ENCODE data around the gene MRPS2. TPM values are rescaled to one million over a fixed set of nuclear protein-coding genes. Genes with fewer than 3 reads are reported as not detected.

MRPS2 gene
- polyA plus RNA-seq, 4 donors = 32.4 to 65.9 (median 41.6) TPM

DNA sequence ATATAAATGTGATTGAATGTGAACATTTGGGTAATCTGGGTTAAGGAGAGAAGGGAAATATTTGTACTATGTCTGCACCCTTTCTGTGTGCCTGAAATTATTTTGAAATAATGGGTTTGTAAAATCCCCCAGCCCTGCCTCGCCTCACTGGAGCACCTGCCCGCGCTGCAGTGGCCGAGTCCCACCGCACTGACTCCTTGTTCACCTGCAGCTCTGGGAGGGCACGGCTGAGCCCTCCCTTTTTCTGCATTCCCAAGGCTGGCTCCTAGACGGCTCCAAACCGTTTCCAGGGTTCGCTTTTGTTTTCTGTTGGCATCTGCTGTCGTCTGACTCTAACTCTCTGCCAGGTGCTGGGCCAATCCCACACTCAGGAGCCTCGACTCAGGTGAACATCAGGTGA is 38.5 kb upstream of the MRPS2 start:
- Histone ChIP-seq H3K27ac (ENCODE audit: low read depth in 1 of 3, low read length in 2 of 3) (no peak overlapping the region), H3K36me3 (ENCODE audit: control insufficient read depth in 3 of 3, insufficient read depth in 2 of 3, low read depth in 1 of 3, low read length in 3 of 3) (no peaks in the 10 kb centered on the region), H3K27me3 (ENCODE audit: control insufficient read depth in 3 of 3, insufficient read depth in 3 of 3, low read length in 3 of 3) (peaks cover 0 to 3% (median 0%) of the 10 kb centered on the region in 3 donors), H3K4me3 (ENCODE audit: low read depth in 1 of 3, low read length in 3 of 3) (no peak overlapping the region), H3K9me3 (ENCODE audit: control insufficient read depth in 2 of 2, insufficient read depth in 1 of 2, low read depth in 1 of 2, low read length in 1 of 2) (no peaks in the 10 kb centered on the region), H3K4me1 (ENCODE audit: control insufficient read depth in 3 of 3, insufficient read depth in 2 of 3, low read depth in 1 of 3, low read length in 2 of 3) (no peaks in the 10 kb centered on the region)
- DNase-seq (no peak), FAIRE-seq (no peak)
- WGBS, 3 donors = 67 to 82% (median 69%) methylated on average over 11 of the region's 11 CpGs

DNA sequence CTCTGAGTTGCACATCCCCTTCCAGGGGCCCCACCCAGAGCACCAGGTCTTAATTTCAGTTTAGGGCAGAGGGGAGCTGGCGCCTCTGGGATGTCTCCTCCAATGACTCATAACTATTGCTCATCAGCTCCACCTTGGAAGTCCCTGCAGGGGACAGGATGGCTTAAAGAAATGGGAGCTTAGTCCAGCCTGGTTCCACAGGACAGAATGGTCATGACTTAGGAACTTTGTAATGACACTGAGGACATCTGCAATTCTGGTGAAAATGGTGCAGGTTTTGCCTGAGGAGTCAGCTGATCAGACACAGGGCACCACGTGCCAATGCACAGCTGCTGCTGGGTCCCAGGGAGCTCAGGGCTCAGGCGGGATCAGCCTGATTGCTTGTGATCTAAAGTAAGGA is 37.3 kb upstream of the MRPS2 start:
- Histone ChIP-seq H3K4me3 (ENCODE audit: low read depth in 1 of 3, low read length in 3 of 3) (no peak overlapping the region), H3K4me1 (ENCODE audit: control insufficient read depth in 3 of 3, insufficient read depth in 2 of 3, low read depth in 1 of 3, low read length in 2 of 3) (no peaks in the 10 kb centered on the region), H3K27me3 (ENCODE audit: control insufficient read depth in 3 of 3, insufficient read depth in 3 of 3, low read length in 3 of 3) (peaks cover 0 to 3% (median 0%) of the 10 kb centered on the region in 3 donors), H3K36me3 (ENCODE audit: control insufficient read depth in 3 of 3, insufficient read depth in 2 of 3, low read depth in 1 of 3, low read length in 3 of 3) (no peaks in the 10 kb centered on the region), H3K27ac (ENCODE audit: low read depth in 1 of 3, low read length in 2 of 3) (no peak overlapping the region), H3K9me3 (ENCODE audit: control insufficient read depth in 2 of 2, insufficient read depth in 1 of 2, low read depth in 1 of 2, low read length in 1 of 2) (no peaks in the 10 kb centered on the region)
- WGBS, 3 donors = 58 to 65% (median 62%) methylated on average over 3 of the region's 3 CpGs
- DNase-seq (no peak), FAIRE-seq (no peak)

DNA sequence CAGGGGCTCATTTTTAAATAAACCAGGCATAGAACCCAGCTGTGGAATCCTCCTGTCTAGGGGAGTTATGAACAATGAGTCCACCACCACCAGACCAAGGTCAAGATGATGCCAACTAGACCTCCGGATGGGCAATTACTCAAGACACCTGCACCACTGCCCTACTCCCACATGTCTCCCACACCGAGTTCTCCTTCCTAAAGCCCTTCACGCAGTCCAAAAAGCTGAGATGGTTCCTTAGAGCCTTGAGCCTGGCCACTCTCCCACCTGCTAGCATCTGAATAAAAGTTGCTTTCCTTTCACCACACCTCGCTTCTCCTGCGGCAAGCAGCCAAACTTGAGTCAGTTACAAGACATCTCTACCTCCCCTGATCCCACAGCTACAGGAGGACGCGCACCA is 36.3 kb upstream of the MRPS2 start:
- no peaks in the 10 kb centered on the region for H3K9me3 ChIP-seq (ENCODE audit: control insufficient read depth in 2 of 2, insufficient read depth in 1 of 2, low read depth in 1 of 2, low read length in 1 of 2)
- H3K36me3 ChIP-seq (ENCODE audit: control insufficient read depth in 3 of 3, insufficient read depth in 2 of 3, low read depth in 1 of 3, low read length in 3 of 3) = no peaks in the 10 kb centered on the region
- H3K4me1 ChIP-seq (ENCODE audit: control insufficient read depth in 3 of 3, insufficient read depth in 2 of 3, low read depth in 1 of 3, low read length in 2 of 3) = peaks cover 0 to 5% (median 0%) of the 10 kb centered on the region in 3 donors
- peaks cover 0 to 3% (median 0%) of the 10 kb centered on the region in 3 donors for H3K27me3 ChIP-seq (ENCODE audit: control insufficient read depth in 3 of 3, insufficient read depth in 3 of 3, low read length in 3 of 3)
- WGBS, 3 donors = 88 to 92% (median 88%) methylated on average over 7 of the region's 7 CpGs
- no peak overlapping the region for H3K4me3 ChIP-seq (ENCODE audit: low read depth in 1 of 3, low read length in 3 of 3)
- no peak for DNase-seq
- FAIRE-seq = no peak
- no peak overlapping the region for H3K27ac ChIP-seq (ENCODE audit: low read depth in 1 of 3, low read length in 2 of 3)

DNA sequence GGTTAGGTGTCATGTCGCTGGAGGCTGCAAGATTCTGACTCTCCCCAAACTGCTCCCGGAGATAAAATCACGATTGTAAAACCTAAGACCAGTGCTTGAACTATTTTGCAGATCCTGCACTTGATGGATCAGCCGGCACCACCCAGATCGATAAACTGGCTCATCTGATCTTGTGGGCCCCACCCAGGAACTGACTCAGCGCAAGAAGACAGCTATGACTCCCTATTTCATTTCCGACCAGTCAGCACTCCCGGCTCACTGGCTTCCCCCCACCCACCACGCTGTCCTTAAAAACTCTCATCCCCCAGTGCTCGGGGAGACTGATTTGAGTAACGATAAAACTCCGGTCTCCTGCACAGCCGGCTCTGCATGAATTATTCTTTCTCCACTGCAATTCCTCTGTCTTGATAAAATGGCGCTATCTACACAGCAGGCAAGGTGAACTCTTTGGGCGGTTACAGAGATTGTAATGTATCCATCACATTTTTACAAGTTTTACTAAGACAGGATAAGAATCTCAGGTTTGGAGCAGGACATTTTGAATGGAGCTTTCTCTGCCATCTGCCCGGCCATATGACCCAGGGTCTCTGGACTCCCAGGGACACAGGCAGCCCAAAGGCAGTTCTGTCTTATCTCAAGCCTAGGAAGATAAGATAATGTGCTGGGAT is 31.5 kb upstream of the MRPS2 start:
- FAIRE-seq (no peak), DNase-seq (peak; percentile 58 to 65)
- Histone ChIP-seq H3K4me1 (ENCODE audit: control insufficient read depth in 3 of 3, insufficient read depth in 2 of 3, low read depth in 1 of 3, low read length in 2 of 3) (peaks cover 0 to 5% (median 0%) of the 10 kb centered on the region in 3 donors), H3K36me3 (ENCODE audit: control insufficient read depth in 3 of 3, insufficient read depth in 2 of 3, low read depth in 1 of 3, low read length in 3 of 3) (peaks cover 0 to 4% (median 0%) of the 10 kb centered on the region in 3 donors), H3K4me3 (ENCODE audit: low read depth in 1 of 3, low read length in 3 of 3) (peak overlapping the region in 1 of 3 donors; percentile 29), H3K9me3 (ENCODE audit: control insufficient read depth in 2 of 2, insufficient read depth in 1 of 2, low read depth in 1 of 2, low read length in 1 of 2) (no peaks in the 10 kb centered on the region), H3K27ac (ENCODE audit: low read depth in 1 of 3, low read length in 2 of 3) (peak overlapping the region in 1 of 3 donors; percentile 13), H3K27me3 (ENCODE audit: control insufficient read depth in 3 of 3, insufficient read depth in 3 of 3, low read length in 3 of 3) (peaks cover 0 to 2% (median 0%) of the 10 kb centered on the region in 3 donors)
- 6 to 23% (median 21%) methylated on average over 16 of the region's 16 CpGs for WGBS, 3 donors

DNA sequence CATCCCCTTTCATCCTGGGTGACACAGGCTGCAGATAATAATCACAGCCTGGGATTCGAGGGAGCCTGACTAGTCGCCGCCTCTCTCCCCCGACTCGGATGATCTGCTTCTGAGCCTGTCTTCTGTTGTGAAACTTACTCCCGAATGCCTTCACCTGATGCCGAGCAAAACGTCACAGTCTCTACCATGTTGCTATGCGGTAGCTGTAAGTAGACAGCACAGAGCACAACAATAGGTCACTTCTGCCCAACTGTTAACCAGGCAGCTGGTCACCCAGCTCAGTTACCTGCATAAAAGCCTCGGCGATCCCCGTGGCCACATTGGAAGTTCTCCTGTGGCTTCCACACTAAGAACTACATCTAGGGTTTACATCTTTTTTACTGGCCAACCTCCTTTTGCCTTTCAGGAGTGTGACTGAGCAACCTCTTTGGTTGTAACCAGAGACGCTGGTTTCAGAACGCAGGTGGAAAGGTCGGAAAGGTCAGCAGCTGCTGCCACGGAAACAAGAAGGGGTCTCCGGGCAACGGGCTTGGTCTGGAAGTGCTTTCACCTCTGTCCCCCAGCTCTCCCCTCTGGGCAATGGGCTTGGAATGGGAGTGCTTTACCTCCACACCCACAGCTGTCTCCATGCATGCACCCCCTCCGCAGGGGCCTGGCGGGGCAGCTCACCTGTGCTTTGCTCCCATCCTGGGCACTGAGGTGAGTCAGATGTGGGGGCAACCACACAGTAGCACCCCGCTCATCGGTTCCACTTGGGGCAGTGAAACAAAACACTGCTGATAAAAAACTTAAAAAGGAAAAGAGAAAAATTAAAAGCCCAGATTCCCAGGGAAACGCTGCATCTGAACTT is 28.5 kb upstream of the MRPS2 start:
- WGBS, 3 donors = 77 to 86% (median 86%) methylated on average over 23 of the region's 23 CpGs
- no peak for DNase-seq
- H3K4me3 ChIP-seq (ENCODE audit: low read depth in 1 of 3, low read length in 3 of 3) = no peak overlapping the region

DNA sequence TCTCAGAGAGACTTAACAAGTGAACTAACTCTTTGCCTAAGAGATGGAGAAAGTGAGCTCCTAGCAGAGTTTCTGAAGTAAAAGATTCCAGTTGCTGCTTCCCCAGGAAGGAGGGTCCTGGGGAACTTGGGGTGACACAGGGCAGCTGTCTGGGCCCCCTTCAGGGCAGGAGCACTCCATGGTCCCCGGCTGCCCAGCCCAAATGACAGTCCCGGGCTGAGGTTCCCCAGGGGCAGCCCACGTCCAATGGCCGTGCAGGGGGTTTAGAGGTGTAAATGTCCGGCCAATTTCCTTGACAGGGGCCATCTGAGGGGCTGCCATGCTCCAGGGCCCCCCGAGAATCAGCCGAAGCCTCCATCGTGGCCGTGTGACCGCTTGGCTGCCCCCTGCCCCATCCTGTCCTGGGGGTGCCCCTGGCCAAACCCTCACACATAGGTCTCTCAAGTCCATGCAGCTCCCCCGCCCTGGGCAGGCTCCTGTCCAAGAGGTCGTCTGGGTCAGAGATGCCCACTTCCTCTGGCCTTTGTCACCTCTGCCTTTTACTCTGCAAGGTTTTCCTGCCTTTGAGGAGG is 26.4 kb upstream of the MRPS2 start:
- DNase-seq (no peak), FAIRE-seq (no peak)
- H3K4me1 ChIP-seq (ENCODE audit: control insufficient read depth in 3 of 3, insufficient read depth in 2 of 3, low read depth in 1 of 3, low read length in 2 of 3) = peaks cover 0 to 3% (median 0%) of the 10 kb centered on the region in 3 donors
- 78 to 82% (median 79%) methylated on average over 12 of the region's 12 CpGs for WGBS, 3 donors
- no peak overlapping the region for H3K4me3 ChIP-seq (ENCODE audit: low read depth in 1 of 3, low read length in 3 of 3)
- H3K36me3 ChIP-seq (ENCODE audit: control insufficient read depth in 3 of 3, insufficient read depth in 2 of 3, low read depth in 1 of 3, low read length in 3 of 3) = peaks cover 0 to 15% (median 0%) of the 10 kb centered on the region in 3 donors
- H3K27me3 ChIP-seq (ENCODE audit: control insufficient read depth in 3 of 3, insufficient read depth in 3 of 3, low read length in 3 of 3) = peaks cover 0 to 2% (median 0%) of the 10 kb centered on the region in 3 donors
- no peaks in the 10 kb centered on the region for H3K9me3 ChIP-seq (ENCODE audit: control insufficient read depth in 2 of 2, insufficient read depth in 1 of 2, low read depth in 1 of 2, low read length in 1 of 2)
- H3K27ac ChIP-seq (ENCODE audit: low read depth in 1 of 3, low read length in 2 of 3) = no peak overlapping the region

More for the DNA sequence above, 28.5 kb upstream of the MRPS2 start:
- no peak for FAIRE-seq
- H3K36me3 ChIP-seq (ENCODE audit: control insufficient read depth in 3 of 3, insufficient read depth in 2 of 3, low read depth in 1 of 3, low read length in 3 of 3) = peaks cover 0 to 15% (median 0%) of the 10 kb centered on the region in 3 donors
- H3K27ac ChIP-seq (ENCODE audit: low read depth in 1 of 3, low read length in 2 of 3) = no peak overlapping the region
- peaks cover 0 to 2% (median 0%) of the 10 kb centered on the region in 3 donors for H3K27me3 ChIP-seq (ENCODE audit: control insufficient read depth in 3 of 3, insufficient read depth in 3 of 3, low read length in 3 of 3)
- peaks cover 0 to 8% (median 0%) of the 10 kb centered on the region in 3 donors for H3K4me1 ChIP-seq (ENCODE audit: control insufficient read depth in 3 of 3, insufficient read depth in 2 of 3, low read depth in 1 of 3, low read length in 2 of 3)
- no peaks in the 10 kb centered on the region for H3K9me3 ChIP-seq (ENCODE audit: control insufficient read depth in 2 of 2, insufficient read depth in 1 of 2, low read depth in 1 of 2, low read length in 1 of 2)

DNA sequence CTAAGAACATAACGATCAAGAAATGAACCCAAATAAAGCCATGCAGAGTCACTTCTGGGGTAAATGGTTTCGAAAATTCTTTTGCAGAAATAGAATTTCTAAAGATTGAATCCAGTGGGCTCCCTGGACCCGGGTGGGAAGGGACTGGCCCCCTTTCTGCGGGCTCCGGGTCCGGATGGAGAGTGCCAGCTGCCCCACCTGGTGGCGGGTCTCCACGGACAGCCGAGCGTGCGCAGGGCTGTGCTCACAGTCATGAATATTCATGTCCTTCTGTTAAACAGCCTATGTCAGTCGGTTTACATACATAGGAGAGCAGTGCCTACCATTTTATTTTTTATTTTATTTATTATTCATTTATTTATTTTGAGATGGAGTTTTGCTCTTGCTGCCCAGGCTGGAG is 25.6 kb upstream of the MRPS2 start:
- Histone ChIP-seq H3K9me3 (ENCODE audit: control insufficient read depth in 2 of 2, insufficient read depth in 1 of 2, low read depth in 1 of 2, low read length in 1 of 2) (no peaks in the 10 kb centered on the region), H3K4me3 (ENCODE audit: low read depth in 1 of 3, low read length in 3 of 3) (no peak overlapping the region), H3K27ac (ENCODE audit: low read depth in 1 of 3, low read length in 2 of 3) (no peak overlapping the region), H3K4me1 (ENCODE audit: control insufficient read depth in 3 of 3, insufficient read depth in 2 of 3, low read depth in 1 of 3, low read length in 2 of 3) (peaks cover 0 to 3% (median 0%) of the 10 kb centered on the region in 3 donors), H3K27me3 (ENCODE audit: control insufficient read depth in 3 of 3, insufficient read depth in 3 of 3, low read length in 3 of 3) (peaks cover 0 to 2% (median 0%) of the 10 kb centered on the region in 3 donors), H3K36me3 (ENCODE audit: control insufficient read depth in 3 of 3, insufficient read depth in 2 of 3, low read depth in 1 of 3, low read length in 3 of 3) (peaks cover 0 to 15% (median 0%) of the 10 kb centered on the region in 3 donors)
- DNase-seq (no peak), FAIRE-seq (no peak)
- 32 to 45% (median 42%) methylated on average over 12 of the region's 12 CpGs for WGBS, 3 donors
